Measurements from ENCODE around the gene ENOX1. TPM values are rescaled to one million over a fixed set of nuclear protein-coding genes. Genes with fewer than 3 reads are reported as not detected.

Gene ENOX1
- total and polyA plus RNA-seq, 2 of the 13 experiments (the other 11 are each of a cell fraction or from before 2014, with no cell fraction given) = not detected

GRCh38 chr13:43487461-43487860 lies 299.3 kb downstream of the ENOX1 start:
- no peak for TF ChIP-seq ZNF841 (CRISPR knock-in tag; IDR thresholded peaks at IDR 0.05; ENCODE audit: borderline replicate concordance)
- no peak for TF ChIP-seq ZNF572 (CRISPR knock-in tag; IDR thresholded peaks at IDR 0.05)
- TF ChIP-seq ZNF275 (CRISPR knock-in tag; IDR thresholded peaks at IDR 0.05; ENCODE audit: borderline replicate concordance) = no peak
- TF ChIP-seq RXRA (CRISPR knock-in tag; IDR thresholded peaks at IDR 0.05) = no peak
- no peak for TF ChIP-seq MYNN (CRISPR knock-in tag; IDR thresholded peaks at IDR 0.05; ENCODE audit: low read depth)
- no peak for TF ChIP-seq ELF3 (CRISPR knock-in tag; IDR thresholded peaks at IDR 0.05)
- no peak for TF ChIP-seq HOXA5 (CRISPR knock-in tag; IDR thresholded peaks at IDR 0.05)
- no peak for TF ChIP-seq CEBPG (CRISPR knock-in tag; IDR thresholded peaks at IDR 0.05)
- H3K36me3 ChIP-seq (replicated peaks in 1 of 2; ENCODE audit: control insufficient read depth in 1 of 2, insufficient read depth in 2 of 2, low read length in 2 of 2) = no peaks in the 10 kb centered on the region
- no TSS peak for BruUV-seq (replicated peaks)
- no peak for FAIRE-seq
- in situ Hi-C loops (cut with HindIII; ENCODE audit: extremely low pct_ligation_motif_present, low pct_unique_long_range_greater_than_20kb) (no loop called here), intact Hi-C loops (cut with micrococcal nuclease; ENCODE audit: unreplicated experiment) (no loop called here)
- no peak for DNase-seq (ENCODE audit: low spot score)
- POLR2A ChIA-PET = no interaction called here
- no peak for ATAC-seq
- CTCF ChIA-PET (ENCODE audit: low intra/inter-chr PET ratio, low total read pairs) = no interaction called here
- no peaks in the 10 kb centered on the region for H3K79me2 ChIP-seq (ENCODE audit: insufficient read depth, low read length)
- no peaks in the 10 kb centered on the region for H3K4me1 ChIP-seq (ENCODE audit: insufficient read depth, low read length)
- peaks cover 14% of the 10 kb centered on the region; the same call in 1 of the 2 replicates for H3K9me3 ChIP-seq (ENCODE audit: low read length)
- no peak overlapping the region for H2AFZ ChIP-seq (ENCODE audit: low read length)
- H4K20me1 ChIP-seq (ENCODE audit: insufficient read depth, low read length) = no peaks in the 10 kb centered on the region
- 3% methylated on average over 3 of the region's 3 CpGs for WGBS (ENCODE audit: low lambda C conversion rate)
- no peak overlapping the region for H3K4me2 ChIP-seq (ENCODE audit: low read depth, low read length)
- no peaks in the 10 kb centered on the region for H3K27me3 ChIP-seq (ENCODE audit: control insufficient read depth in 1 of 2, insufficient read depth in 2 of 2, low read length in 2 of 2)
- no peak overlapping the region for H3K9ac ChIP-seq (ENCODE audit: insufficient read depth, low read depth, low read length)
- H3K27ac ChIP-seq (ENCODE audit: extremely low read length, insufficient read depth, low read length) = no peak overlapping the region
- H3K4me3 ChIP-seq (replicated peaks in 1 of 3; ENCODE audit: insufficient read depth in 1 of 3, low read depth in 2 of 3, low read length in 3 of 3) = no peak overlapping the region

All from HepG2 (cell line).